HFFc6 (cell line): ENCODE results near the gene DMKN. TPM values are rescaled to one million over a fixed set of nuclear protein-coding genes. Genes with fewer than 3 reads are reported as not detected.

Source experiments
- DNase-seq: peaks from one replicate; pipeline ENCODE4 v3.0.0-alpha.2; 2018
- H3K27ac Mint-ChIP-seq: 2 replicates; pipeline ENCODE4 v1.8.0; 2020; ENCODE audit warnings: mild to moderate bottlenecking, mixed read lengths
- H3K27me3 Mint-ChIP-seq: 2 replicates; pipeline ENCODE4 v1.8.0; 2021; ENCODE audit warnings: mild to moderate bottlenecking, moderate library complexity, mixed read lengths; ENCODE audit not compliant: insufficient read depth
- H3K36me3 Mint-ChIP-seq: 2 replicates; pipeline ENCODE4 v1.8.0; 2021; ENCODE audit warnings: low read depth, mixed read lengths
- H3K4me1 Mint-ChIP-seq: 2 replicates; pipeline ENCODE4 v1.8.0; 2020; ENCODE audit warnings: low read depth, mixed read lengths
- H3K4me3 Mint-ChIP-seq: 2 replicates; pipeline ENCODE4 v1.8.0; 2020; ENCODE audit warnings: mild to moderate bottlenecking, moderate library complexity, mixed read lengths
- H3K9me3 Mint-ChIP-seq: 2 replicates; pipeline ENCODE4 v1.8.0; 2020; ENCODE audit warnings: mild to moderate bottlenecking, mixed read lengths
- total RNA-seq, 6 experiments: library from RNA; stranded (reverse); fragmentation: NEBNext Ultra II Directional; extraction: Animal tissue kit (Norgen Biotek cat#: 25700); gene quantifications; 2 replicates in 1 of 6; 3 replicates in 5 of 6; pipeline ENCODE4 v1.2.3, GENCODE V29; 2021
- TF ChIP-seq, protein P1 (sequence below): fragments of 200-600 bp; sonication (generic); IDR thresholded peaks from 2 replicates; pipeline ENCODE4 v1.5.0; 2021; ENCODE audit warnings: antibody characterized with exemption, mild to moderate bottlenecking

The DMKN gene
- total RNA-seq, 6 experiments from 2014 or later, result 0.27 to 0.75 (median 0.73) TPM; not detected in 3

DNA sequence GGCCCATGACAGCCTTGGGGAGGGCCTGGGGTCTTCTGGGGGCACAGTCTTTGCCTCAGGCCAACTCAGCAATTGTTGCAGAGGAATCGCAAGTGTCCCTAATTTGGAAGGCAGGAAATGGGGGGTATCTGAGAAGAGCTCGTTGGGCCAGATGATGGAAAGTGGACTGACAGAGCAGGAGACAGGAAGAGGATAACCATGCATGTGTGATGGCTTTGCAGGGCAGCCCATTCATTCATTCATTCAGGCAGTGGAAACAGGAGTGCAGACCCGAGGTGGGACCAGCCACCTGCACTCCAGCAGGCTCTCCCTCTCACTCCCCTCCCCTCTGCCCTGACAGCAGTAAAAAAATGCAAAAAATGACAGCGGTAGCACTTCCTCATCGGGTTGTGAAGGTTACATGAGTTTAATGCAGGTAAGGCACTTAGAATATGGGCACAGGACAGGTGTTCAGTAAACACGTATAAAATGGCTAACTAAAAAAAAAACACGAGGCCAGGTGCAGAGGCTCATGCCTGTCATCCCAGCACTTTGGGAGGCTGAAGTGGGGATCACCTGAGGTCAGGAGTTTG, 27.0 kb upstream of the DMKN start:
- Mint-ChIP-seq H3K36me3 (peaks cover 6% of the 10 kb centered on the region; the same call in 1 of the 2 replicates), H3K27ac (no peak overlapping the region), H3K4me1 (peaks cover 8% of the 10 kb centered on the region), H3K27me3 (peaks cover 2% of the 10 kb centered on the region), H3K4me3 (no peak overlapping the region), H3K9me3 (no peaks in the 10 kb centered on the region)
- DNase-seq, result no peak
- TF ChIP-seq, protein P1, sequence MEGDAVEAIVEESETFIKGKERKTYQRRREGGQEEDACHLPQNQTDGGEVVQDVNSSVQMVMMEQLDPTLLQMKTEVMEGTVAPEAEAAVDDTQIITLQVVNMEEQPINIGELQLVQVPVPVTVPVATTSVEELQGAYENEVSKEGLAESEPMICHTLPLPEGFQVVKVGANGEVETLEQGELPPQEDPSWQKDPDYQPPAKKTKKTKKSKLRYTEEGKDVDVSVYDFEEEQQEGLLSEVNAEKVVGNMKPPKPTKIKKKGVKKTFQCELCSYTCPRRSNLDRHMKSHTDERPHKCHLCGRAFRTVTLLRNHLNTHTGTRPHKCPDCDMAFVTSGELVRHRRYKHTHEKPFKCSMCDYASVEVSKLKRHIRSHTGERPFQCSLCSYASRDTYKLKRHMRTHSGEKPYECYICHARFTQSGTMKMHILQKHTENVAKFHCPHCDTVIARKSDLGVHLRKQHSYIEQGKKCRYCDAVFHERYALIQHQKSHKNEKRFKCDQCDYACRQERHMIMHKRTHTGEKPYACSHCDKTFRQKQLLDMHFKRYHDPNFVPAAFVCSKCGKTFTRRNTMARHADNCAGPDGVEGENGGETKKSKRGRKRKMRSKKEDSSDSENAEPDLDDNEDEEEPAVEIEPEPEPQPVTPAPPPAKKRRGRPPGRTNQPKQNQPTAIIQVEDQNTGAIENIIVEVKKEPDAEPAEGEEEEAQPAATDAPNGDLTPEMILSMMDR, result no peak

DNA sequence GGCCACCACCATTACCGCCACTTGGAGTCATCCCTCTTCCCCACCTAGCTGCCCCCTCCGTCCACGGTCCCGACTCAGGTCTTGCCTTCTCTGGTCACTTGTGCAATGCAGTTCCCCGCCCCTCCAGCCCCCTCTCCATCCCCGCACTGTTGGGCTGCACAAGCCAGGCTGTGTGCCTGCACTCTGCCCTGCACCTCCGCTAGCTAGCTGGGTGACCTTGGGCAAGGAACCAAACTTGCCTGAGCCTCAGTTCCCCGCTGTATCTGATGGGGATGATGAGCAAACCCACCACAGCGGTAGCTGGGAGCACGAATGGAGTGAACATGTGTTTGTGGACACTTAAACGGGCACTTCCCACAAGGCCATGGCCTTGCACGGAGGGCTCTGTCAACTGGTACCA, 26.4 kb upstream of the DMKN start:
- TF ChIP-seq, protein P1, result no peak
- Mint-ChIP-seq H3K27ac (no peak overlapping the region), H3K27me3 (peaks cover 3% of the 10 kb centered on the region), H3K36me3 (peaks cover 6% of the 10 kb centered on the region; the same call in 1 of the 2 replicates), H3K4me3 (no peak overlapping the region), H3K9me3 (no peaks in the 10 kb centered on the region), H3K4me1 (peaks cover 8% of the 10 kb centered on the region)
- DNase-seq, result no peak

DNA sequence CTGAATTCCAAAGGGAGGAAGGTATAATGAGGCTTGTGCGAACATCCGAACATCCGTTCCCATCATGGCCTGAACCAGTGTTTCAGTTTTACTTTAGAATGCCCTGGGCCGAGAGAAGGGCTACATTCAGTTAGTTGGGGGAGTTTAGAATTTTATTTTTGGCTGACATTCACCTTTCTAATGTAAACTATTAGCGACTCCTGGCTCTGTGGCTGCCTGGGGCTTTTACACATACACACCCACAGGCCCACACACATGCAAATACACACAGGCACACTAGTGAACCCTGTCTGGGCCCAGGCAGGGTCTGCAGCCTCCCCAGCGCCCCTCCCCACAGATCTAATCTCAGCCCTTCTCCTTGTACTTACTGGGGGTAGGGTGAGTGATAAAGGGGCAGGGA, 25.9 kb upstream of the DMKN start:
- TF ChIP-seq, protein P1, result no peak
- H3K36me3 Mint-ChIP-seq, result peaks cover 6% of the 10 kb centered on the region; the same call in 1 of the 2 replicates
- no peak overlapping the region for H3K4me3 Mint-ChIP-seq
- H3K4me1 Mint-ChIP-seq, result peaks cover 4% of the 10 kb centered on the region
- no peaks in the 10 kb centered on the region for H3K9me3 Mint-ChIP-seq
- H3K27me3 Mint-ChIP-seq, result peaks cover 5% of the 10 kb centered on the region
- DNase-seq, result no peak
- no peak overlapping the region for H3K27ac Mint-ChIP-seq

DNA sequence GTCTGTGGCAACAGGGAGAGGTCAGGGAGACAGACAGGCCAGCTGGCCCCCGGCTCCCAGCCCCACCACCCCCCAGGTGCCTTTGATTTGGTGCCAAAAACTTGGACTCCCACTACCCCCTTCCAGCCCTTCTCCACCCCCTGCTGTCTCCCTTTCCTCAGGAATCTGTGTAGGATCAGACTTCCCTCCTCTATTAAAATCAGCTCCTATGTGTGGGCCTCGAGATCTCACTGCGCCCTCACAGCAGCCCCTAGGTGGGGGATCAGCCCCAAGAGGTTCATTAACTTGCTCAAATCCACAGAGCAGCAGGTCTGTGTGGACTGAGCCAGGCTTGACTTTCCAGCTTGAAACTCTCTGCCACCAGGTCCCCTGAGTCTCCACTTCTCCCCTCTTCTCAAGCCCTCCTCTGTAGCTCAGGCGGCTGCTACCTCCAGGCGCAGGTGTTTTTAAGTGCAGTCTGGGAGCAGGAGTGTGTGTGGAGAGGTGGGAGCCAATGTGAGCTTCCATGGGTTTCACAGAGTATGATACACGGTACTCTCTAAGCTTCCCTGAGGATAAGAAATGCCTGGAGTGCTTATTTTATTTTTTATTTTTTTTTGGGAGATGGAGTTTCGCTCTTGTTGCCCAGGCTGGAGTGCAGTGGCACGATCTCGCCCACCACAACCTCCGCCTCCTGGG, 21.5 kb upstream of the DMKN start:
- TF ChIP-seq, protein P1, result no peak
- no peak for DNase-seq
- Mint-ChIP-seq H3K4me3 (no peak overlapping the region), H3K36me3 (no peaks in the 10 kb centered on the region), H3K27ac (no peak overlapping the region), H3K9me3 (no peaks in the 10 kb centered on the region), H3K27me3 (peaks cover 33% of the 10 kb centered on the region), H3K4me1 (peaks cover 6% of the 10 kb centered on the region; the same call in 1 of the 2 replicates)

DNA sequence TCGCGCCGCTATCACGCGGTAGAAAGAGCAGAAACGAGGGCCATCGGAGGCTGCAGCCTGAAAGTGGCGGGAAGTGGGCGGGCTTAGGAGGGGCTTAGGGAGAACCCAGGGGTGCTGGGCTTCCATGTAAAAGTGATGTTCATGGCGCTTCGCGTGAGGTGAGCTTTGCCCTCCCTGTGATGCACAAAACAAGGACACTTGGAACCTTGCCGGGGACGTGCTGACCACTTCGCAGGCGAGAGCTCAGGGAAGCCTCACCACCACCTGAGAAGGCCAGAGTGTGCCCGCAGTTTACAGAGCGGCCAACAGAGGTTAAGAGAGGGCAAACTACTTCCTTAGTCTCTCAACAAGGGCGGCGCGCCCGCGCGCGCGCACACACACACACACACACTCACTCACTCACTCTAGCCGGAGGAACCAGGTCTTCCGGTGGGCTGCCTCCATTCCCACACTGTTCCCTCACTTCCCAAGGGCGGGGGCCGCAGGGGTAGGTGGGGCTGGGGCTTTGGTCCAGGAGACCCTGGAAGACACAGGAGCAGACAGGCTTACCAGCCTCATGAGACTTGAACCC, 20.5 kb upstream of the DMKN start:
- Mint-ChIP-seq H3K9me3 (no peaks in the 10 kb centered on the region), H3K27me3 (peaks cover 35% of the 10 kb centered on the region), H3K27ac (no peak overlapping the region), H3K36me3 (no peaks in the 10 kb centered on the region), H3K4me3 (peak overlapping the region; percentile 55; the same call in 1 of the 2 replicates), H3K4me1 (peaks cover 7% of the 10 kb centered on the region)
- TF ChIP-seq, protein P1, result no peak
- DNase-seq, result peak; percentile 9
